Type B pancreatic cell (in vitro differentiated cells): ENCODE results near the gene IQGAP3. TPM values are rescaled to one million over a fixed set of nuclear protein-coding genes. Genes with fewer than 3 reads are reported as not detected.

Experiments
- DNase-seq: peaks from one replicate; pipeline ENCODE4 v3.0.0; 2021; ENCODE audit warnings: mixed read lengths; ENCODE audit not compliant: unreplicated experiment; ENCODE audit errors: extremely low spot score
- H3K27ac Mint-ChIP-seq: 2 replicates; pipeline ENCODE4 v1.8.0; 2021; ENCODE audit warnings: mild to moderate bottlenecking, mixed read lengths
- H3K27me3 Mint-ChIP-seq: 2 replicates; pipeline ENCODE4 v1.8.0; 2021; ENCODE audit warnings: mixed read lengths
- H3K36me3 Mint-ChIP-seq: 2 replicates; pipeline ENCODE4 v1.8.0; 2021; ENCODE audit warnings: mixed read lengths
- H3K4me1 Mint-ChIP-seq: one replicate; pipeline ENCODE4 v1.8.0; 2021; ENCODE audit warnings: mixed read lengths; ENCODE audit not compliant: unreplicated experiment
- H3K4me3 Mint-ChIP-seq: 2 replicates; pipeline ENCODE4 v1.8.0; 2021; ENCODE audit warnings: mild to moderate bottlenecking, mixed read lengths
- H3K9me3 Mint-ChIP-seq: 2 replicates; pipeline ENCODE4 v1.8.0; 2021; ENCODE audit warnings: mixed read lengths
- total RNA-seq: library from RNA; stranded (reverse); gene quantifications from 2 replicates; pipeline ENCODE4 v1.2.1, GENCODE V29; 2021; ENCODE audit warnings: low replicate concordance
- TF ChIP-seq, protein P1 (sequence below): fragments of 200-600 bp; sonication (generic); conservative IDR thresholded peaks from 2 replicates; pipeline ENCODE4 v1.5.0; 2021; ENCODE audit warnings: antibody characterized with exemption, mild to moderate bottlenecking

IQGAP3 gene
- total RNA-seq, 1 donor from 2014 or later: 35.3 TPM

DNA sequence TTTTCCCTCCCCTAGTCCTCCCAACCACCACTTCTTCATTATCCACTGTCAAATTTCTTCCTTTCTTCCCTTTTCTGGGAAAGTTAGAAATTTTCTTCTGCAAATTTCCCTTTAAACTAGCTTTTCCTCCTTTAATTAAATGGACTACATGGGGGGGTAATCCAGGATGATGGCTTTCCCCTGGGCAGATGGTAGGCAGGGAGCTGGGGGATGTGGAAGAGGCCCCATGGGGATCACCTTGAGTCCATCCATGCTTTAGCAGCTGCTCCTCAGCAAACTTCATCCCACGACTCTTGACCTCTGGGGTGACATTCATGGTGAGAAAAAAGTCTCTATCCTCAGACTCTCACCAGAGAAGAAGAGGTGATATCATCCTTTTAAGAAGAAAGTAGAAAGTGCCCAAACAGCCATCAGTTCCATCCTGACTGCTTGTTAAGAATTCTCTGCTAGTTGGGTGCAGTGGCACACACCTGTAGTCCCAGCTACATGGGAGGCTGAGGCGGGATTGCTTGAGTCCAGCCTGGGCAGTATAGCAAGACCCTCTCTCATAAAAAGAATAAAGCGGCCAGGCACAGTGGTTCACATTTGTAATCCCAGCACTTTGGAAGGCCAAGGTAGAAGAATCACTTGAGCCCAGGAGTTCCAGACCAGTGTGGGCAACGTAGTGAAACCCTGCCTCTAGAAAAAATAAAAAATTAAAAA is 26.5 kb upstream of the IQGAP3 start:
- Mint-ChIP-seq H3K4me1 (peaks cover 15% of the 10 kb centered on the region), H3K36me3 (peaks cover 5% of the 10 kb centered on the region), H3K4me3 (peak overlapping the region; percentile 17), H3K27ac (no peak overlapping the region), H3K9me3 (no peaks in the 10 kb centered on the region), H3K27me3 (no peaks in the 10 kb centered on the region)
- DNase-seq: no peak
- TF ChIP-seq, protein P1, sequence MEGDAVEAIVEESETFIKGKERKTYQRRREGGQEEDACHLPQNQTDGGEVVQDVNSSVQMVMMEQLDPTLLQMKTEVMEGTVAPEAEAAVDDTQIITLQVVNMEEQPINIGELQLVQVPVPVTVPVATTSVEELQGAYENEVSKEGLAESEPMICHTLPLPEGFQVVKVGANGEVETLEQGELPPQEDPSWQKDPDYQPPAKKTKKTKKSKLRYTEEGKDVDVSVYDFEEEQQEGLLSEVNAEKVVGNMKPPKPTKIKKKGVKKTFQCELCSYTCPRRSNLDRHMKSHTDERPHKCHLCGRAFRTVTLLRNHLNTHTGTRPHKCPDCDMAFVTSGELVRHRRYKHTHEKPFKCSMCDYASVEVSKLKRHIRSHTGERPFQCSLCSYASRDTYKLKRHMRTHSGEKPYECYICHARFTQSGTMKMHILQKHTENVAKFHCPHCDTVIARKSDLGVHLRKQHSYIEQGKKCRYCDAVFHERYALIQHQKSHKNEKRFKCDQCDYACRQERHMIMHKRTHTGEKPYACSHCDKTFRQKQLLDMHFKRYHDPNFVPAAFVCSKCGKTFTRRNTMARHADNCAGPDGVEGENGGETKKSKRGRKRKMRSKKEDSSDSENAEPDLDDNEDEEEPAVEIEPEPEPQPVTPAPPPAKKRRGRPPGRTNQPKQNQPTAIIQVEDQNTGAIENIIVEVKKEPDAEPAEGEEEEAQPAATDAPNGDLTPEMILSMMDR: no peak

DNA sequence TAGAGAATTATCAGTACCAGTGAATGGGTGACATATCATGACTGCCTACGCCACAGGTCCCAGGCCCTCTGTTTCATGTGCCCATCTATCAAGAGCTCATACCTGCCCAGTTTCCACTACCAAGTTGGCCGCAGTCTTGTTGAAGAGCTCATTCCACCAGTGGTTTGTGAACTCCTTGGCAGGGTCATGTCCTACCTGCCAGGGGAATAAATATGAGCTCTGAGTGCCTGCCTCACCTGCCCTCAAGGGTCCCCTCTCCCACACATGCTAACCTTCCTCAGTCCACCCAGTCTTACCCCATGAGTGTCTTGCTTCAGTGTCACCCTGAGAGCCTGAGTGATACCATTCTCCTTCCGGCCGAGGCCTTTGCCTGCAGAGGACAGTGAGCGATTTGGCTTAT is 25.8 kb upstream of the IQGAP3 start:
- DNase-seq: no peak
- Mint-ChIP-seq H3K4me1 (peaks cover 15% of the 10 kb centered on the region), H3K4me3 (peak overlapping the region; percentile 4), H3K36me3 (peaks cover 5% of the 10 kb centered on the region), H3K9me3 (no peaks in the 10 kb centered on the region), H3K27ac (no peak overlapping the region), H3K27me3 (no peaks in the 10 kb centered on the region)
- TF ChIP-seq, protein P1: no peak

DNA sequence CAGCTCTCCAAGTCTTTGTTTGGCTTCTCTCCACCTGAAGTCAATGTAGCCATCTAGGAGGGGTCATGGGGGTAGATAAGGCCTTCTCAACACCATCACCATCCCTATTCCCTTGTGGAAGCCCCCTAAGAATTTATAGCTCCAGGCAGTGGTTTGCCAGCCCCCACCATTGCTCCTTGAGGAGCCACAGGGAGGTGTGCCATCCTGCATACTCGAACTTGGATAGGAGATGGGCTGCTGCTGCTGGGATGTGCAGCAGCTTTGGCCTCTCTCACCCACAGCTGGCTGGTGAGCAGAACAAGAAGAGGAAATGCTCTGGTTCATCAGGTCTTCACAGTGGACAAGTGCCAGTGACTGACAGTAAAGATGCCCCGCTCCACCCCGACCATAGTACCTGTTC is 24.1 kb upstream of the IQGAP3 start:
- Mint-ChIP-seq H3K27ac (no peak overlapping the region), H3K4me3 (no peak overlapping the region), H3K4me1 (peaks cover 9% of the 10 kb centered on the region), H3K27me3 (no peaks in the 10 kb centered on the region), H3K9me3 (no peaks in the 10 kb centered on the region), H3K36me3 (peaks cover 5% of the 10 kb centered on the region)
- DNase-seq: no peak
- TF ChIP-seq, protein P1: no peak

DNA sequence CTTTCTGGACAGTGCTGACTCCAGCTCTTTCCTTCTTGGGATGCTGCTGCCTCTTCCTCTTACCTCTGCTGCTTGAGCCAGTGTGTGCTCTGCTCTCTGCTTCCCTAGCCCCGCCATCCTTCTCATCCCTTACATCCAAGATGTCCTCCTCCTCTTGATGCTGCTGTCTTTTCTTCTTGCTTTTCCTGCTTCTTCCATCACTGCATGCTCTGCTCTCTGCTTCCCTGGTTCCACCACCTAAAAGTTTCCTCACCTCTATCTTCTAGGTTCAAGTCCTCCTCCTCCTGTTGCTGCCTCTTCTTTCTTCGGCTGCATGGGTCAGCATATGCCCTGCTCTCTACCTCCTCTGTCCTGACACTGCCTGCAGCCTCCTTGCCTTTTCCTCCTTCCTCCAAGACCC is 22.7 kb upstream of the IQGAP3 start:
- TF ChIP-seq, protein P1: no peak
- Mint-ChIP-seq H3K9me3 (no peaks in the 10 kb centered on the region), H3K36me3 (peaks cover 5% of the 10 kb centered on the region), H3K27me3 (no peaks in the 10 kb centered on the region), H3K27ac (peak overlapping the region; percentile 22), H3K4me1 (peaks cover 4% of the 10 kb centered on the region), H3K4me3 (peak overlapping the region; percentile 39)
- DNase-seq: no peak

DNA sequence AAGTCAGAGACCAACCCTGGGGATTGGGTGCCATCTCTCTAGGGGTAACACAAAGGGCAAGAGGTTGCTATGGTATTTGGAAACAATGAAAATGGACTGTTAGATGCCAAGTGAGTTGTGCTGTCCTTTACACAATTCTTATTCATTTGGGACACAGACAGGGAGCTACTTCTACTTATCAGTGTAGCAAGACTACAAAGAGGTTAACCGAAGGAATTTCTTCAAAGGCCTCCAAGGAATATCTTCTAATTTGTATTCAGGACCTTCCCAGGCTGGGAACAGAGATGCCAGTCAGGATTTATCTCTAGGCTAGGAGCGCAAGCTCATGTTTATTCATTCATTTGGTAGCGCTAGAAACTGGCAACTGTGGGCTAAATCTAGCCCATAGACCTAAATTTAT is 21.8 kb upstream of the IQGAP3 start:
- H3K27ac Mint-ChIP-seq: no peak overlapping the region
- no peaks in the 10 kb centered on the region for H3K9me3 Mint-ChIP-seq
- DNase-seq: no peak
- no peak overlapping the region for H3K4me3 Mint-ChIP-seq
- H3K27me3 Mint-ChIP-seq: no peaks in the 10 kb centered on the region
- peaks cover 5% of the 10 kb centered on the region for H3K36me3 Mint-ChIP-seq
- TF ChIP-seq, protein P1: no peak
- peaks cover 4% of the 10 kb centered on the region for H3K4me1 Mint-ChIP-seq
